ENCODE data around the gene DLGAP4. TPM values are rescaled to one million over a fixed set of nuclear protein-coding genes. Genes with fewer than 3 reads are reported as not detected.

Gene DLGAP4
- total RNA-seq, 1 donor from 2014 or later, result 22.0 TPM

GRCh38 chr20:36343641-36344040 is 37.5 kb downstream of the DLGAP4 start:
- FAIRE-seq (no peak), DNase-seq (ENCODE audit: low spot score in 2 of 2) (no peak)

- no peak for DNase-seq (ENCODE audit: low spot score in 2 of 2)
Observed at GRCh38 chr20:36344517-36345132, 38.5 kb downstream of the DLGAP4 start.

GRCh38 chr20:36346256-36346655 is 40.1 kb downstream of the DLGAP4 start:
- FAIRE-seq (no peak), DNase-seq (ENCODE audit: low spot score in 2 of 2) (no peak)

More at GRCh38 chr20:36344517-36345132, 38.5 kb downstream of the DLGAP4 start:
- FAIRE-seq, result no peak

GRCh38 chr20:36349384-36350170 is 43.4 kb downstream of the DLGAP4 start:
- DNase-seq (ENCODE audit: low spot score in 2 of 2) (no peak), FAIRE-seq (no peak)

DNA sequence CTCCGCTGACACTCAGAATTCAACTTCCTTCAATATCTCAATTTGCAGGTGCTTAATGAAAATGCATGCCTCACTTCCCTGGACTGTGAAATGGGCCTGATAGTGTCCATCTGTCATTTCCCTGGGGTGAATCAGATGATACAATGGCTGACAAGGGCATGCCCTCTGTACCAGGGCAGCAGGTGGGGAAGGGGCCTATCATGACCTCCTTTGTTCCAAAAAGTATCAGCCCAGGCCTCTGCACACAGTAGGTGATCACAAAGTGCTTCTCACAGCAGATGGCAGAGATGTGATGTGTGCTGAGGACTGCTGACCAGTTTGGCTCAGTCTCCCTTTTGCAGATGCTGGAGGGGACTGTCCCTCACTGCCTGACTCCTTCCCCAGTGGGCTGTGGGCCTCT is 44.3 kb downstream of the DLGAP4 start:
- no peak for FAIRE-seq
- DNase-seq (ENCODE audit: low spot score in 2 of 2), result no peak

DNA sequence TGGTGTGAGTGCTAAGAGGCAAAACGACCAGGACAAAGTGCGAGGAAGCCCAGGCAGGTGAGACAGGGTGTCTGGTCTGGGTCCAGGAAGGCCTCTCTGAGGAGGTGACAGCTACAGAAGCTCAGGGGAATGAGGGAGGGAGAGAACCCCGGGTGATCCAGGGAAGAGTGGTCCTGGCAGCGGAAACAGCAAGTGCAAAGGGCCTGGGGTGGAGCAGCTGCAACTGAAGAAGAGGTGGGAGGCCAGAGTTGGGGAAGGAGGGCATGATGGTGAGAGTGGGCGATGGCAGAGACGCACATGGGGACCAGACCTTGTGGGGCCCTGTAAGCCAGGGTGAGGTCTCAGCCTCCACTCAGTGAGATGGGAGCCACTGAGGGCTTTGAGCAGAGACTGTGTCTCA is 45.8 kb downstream of the DLGAP4 start:
- FAIRE-seq (no peak), DNase-seq (ENCODE audit: low spot score in 2 of 2) (no peak)

DNA sequence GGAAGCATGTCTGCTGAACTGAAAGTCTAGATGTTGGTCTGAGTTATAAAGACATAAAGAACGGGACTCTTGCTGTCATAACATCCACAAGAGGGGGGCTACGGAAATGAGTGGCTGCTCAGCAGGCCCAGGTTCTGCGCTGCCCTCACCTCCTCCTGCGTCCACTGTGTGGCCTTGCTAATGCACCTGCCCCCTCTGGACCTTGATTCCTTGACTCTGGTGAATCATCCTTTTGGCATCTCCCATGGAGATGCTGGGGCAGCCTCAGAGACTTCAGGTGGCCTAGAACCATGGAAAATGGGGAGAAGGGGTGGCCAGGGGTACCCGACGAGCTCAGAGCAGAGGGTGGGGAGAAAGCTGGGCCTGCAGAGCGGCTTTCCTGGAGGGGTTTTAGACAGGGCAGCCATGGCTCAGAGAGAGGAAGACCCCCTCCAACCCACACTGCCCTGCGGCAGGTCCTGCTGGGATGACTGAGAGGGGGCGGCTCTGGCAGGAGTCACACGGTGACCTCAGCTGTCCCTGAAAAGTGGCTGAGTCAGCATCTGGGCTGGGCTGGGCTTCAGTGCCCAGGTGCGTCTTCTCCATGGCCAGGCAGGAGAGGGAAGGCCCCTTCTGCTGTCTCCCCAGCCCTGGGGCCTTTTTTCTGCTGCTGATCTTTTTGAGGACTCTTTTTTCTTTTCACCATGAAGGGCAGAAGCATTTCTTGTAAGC is 46.9 kb downstream of the DLGAP4 start:
- DNase-seq (ENCODE audit: low spot score in 2 of 2), result no peak
- no peak for FAIRE-seq

DNA sequence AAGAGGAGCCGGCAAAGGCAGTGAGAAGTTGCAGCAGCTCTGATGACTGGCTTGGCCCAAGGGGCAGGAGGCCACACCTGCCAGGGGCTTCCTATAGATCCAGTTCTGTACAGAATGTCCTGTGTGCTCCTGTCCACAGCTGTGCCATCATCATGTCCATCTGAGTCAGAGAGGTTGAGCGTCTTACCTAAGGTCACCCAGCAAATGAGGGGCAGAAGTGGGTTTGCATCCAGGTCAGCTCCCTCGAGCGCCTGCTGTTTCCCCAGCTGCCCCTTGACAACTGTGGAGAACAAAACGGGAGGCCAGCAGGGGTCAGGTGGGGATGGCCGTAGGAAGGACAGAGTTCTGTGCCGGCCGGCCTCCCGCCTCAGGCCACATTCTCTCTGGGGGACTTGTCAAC is 47.6 kb downstream of the DLGAP4 start:
- DNase-seq (ENCODE audit: low spot score in 2 of 2) (no peak), FAIRE-seq (no peak)

GRCh38 chr20:36355469-36356171 is 49.5 kb downstream of the DLGAP4 start:
- DNase-seq (ENCODE audit: low spot score in 2 of 2), result no peak
- FAIRE-seq, result no peak

DNA sequence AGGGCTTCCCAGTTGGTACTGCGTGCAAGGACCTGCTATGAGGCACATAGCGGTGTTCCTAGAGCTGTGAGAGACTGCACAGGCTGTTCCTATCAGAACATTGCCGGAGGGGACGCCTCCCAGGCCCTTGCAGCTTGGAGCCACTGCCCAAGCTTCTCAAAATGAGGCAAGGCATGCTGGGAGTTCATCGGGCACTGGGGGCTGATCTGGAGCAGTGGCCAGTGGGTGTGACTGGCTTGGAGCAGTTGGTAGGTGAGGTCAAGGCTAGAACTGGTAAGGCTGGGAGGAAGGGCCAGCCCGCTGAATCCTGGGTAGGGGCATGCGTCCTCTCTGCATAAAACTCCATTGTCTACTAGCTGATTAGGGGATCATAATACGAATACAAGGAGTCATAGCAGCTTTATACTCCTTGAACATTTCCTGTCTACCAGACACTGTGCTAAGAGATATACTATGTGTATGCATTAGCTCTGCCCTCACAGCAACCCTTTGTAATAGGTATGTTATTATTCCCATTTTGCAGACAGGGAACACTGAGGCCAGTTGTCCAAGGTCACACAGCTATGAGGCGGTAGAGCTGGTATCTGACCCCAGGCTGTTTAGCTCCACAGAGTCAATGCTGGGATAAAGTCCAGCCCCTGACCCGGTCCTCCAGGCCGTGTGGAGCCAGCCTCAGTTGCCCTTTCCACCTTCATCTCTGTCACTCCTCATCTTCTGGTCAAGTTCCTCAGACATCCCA is 53.7 kb downstream of the DLGAP4 start:
- no peak for DNase-seq (ENCODE audit: low spot score in 2 of 2)
- FAIRE-seq, result no peak

DNA sequence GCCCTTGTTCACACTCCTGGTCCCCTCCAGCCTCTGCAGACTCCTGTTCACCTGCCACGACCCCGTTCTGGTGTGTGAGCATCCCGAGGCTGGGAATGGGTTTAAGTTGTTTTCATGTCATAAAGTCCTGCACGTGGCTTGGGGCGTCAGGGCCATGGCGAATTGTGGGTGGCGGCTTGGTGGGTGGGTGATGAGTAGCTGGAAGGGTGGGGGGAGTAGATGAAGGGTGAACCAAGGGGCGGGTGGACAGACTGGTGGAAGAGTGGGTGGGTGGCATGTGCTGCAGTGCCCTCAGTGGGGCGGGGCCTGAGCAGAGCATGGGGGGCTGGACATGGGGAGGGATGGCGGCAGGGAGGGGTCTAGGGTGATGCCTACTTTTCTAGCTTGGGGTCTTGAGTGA is 54.3 kb downstream of the DLGAP4 start:
- FAIRE-seq, result no peak
- DNase-seq (ENCODE audit: low spot score in 2 of 2), result no peak

DNA sequence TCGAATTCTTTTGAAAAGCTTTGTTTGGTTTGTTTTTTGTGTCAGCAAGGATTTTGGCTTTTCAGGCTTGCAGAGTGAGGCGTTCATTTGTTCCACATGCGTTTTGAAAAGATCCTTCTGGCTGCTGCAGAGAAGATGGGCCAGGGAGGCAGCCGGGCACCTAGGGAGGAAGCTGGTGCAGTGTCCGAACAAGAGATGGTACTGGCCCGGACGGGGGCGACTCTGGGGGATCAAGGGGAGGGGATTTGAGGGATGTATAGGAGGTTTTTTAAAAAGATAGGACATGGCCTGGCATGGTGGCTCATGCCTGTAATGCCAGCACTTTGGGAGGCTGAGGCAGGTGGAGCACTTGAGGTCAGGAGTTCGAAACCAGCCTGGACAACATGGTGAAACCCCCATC is 55.3 kb downstream of the DLGAP4 start:
- no peak for FAIRE-seq
- no peak for DNase-seq (ENCODE audit: low spot score in 2 of 2)

DNA sequence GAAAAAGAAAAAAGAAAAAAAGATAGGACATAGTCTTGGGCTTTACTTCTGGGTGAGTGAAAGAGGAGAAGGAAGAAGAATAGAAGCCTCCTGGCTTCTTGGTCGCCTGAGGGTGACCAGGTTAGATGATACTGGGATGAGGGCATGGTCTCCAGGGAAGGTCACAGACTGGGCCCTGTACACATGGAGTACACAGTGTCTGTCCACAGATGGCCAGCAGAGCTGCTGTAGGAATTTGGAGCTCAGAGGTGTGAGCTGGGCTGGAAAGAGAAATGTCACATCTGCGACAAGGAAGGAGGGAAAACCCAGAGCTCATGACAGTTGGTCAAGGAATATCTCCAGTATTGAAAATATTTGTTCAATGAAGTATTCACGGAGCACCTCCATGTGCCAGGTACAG is 56.1 kb downstream of the DLGAP4 start:
- FAIRE-seq (no peak), DNase-seq (ENCODE audit: low spot score in 2 of 2) (no peak)

DNA sequence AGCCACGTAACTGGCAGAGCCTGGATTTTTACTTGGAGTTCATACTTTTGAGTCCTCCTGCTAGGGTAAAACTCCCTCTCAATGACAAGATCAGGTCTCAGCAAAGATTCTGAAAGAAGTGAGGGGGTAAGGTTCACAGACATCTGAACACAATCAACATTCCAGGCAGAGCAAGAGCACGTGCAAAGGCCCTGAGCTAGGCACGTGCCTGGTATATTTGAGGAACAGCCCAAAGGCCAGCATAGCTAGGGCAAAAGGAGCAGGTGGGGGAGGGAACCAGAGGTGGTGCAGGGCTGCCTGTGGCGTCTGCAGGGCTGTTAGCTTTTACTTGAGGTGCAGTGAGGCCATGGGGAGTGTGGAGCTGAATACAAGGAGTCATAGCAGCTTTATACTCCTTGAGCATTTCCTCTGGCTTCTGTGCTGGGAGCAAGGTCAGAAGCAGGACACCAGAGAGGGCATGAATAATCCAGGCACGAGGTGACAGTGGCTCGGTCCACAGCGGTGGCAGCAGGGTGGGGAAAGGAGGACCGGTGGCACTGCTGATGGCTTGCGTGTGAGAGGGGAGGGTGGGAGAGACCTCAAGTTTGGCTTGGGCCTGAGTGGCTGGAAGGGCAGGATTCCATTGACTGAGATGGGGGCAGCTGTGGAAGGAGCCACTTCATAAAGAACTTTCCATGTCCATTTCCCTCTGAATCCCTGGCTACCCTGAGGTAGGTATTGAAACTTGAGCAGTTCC is 57.0 kb downstream of the DLGAP4 start:
- FAIRE-seq (no peak), DNase-seq (ENCODE audit: low spot score in 2 of 2) (no peak)

DNA sequence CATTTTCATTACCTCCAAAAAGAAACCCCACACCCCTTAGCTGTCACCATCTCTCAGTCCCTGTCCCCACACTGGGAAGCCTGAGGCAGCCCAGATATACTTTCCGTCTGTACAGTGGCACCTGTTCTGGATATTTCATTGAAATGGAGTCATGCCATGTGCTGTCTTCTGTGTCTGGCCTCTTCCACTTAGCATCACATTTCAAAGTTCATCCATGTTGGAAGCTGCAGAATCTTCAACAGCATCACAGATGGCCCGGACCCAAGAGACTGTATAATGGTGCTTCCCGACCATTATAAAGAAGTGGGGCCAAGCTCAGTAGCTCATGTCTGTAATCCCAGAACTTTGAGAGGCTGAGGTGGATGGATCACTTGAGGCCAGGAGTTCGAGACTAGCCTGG is 58.4 kb downstream of the DLGAP4 start:
- FAIRE-seq (no peak), DNase-seq (ENCODE audit: low spot score in 2 of 2) (no peak)

- FAIRE-seq, result no peak
Observed at GRCh38 chr20:36366623-36367369, 60.7 kb downstream of the DLGAP4 start.

GRCh38 chr20:36367370-36367745 is 61.2 kb downstream of the DLGAP4 start:
- DNase-seq (ENCODE audit: low spot score in 2 of 2), result no peak
- FAIRE-seq, result no peak

More at GRCh38 chr20:36366623-36367369, 60.7 kb downstream of the DLGAP4 start:
- peak in 1 of 2 donors; percentile 32 for DNase-seq (ENCODE audit: low spot score in 2 of 2)

DNA sequence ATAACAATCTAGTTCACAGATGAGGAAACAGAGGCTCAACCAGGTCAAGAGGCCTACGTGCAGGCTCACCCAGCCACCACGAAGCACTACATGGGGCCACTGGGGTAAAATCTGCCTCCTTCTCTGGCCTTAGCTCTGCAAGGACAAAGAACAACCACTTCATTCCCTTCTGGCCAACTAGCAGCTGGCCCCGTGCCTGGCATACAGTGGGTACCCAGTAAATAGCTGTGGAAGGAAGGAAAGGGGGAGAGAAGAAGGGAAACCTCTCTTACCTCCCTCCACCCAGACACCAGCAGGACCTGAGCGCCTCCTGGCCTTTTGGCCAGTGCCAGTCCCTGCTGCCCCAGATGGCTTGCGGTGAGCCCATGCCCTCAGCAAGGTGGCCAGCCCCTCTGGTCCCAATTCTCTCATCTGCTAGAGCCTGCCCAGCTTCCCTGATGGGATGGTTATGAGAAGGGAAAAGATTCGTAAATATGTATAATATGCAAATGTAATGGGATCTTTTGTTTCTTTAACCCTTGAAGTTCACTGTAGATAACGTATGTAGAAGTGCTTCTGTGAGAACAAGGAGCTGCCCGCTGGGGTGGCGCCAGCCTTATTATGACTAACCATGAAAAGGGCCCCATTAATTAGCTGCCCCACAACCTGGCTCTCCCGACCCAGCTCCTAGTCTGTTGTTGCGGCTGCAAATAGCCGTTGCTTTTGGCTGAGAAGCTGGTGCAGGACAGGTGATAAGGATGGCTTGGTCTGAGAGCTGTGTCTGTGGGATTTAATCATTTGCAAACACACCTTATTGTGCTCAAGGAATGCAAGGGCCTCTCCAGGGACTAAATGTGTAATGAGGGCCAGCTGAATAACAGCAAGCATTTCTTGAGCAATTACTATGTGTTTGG is 62.0 kb downstream of the DLGAP4 start:
- FAIRE-seq (no peak), DNase-seq (ENCODE audit: low spot score in 2 of 2) (no peak)

All from frontal cortex (tissue), 4 donors.